HuH-7.5 (cell line): ENCODE results near the gene ZNF253.
"Not testable (repeated sequence)": the region's sequence is repeated elsewhere in the genome, so short reads cannot be mapped to it uniquely, and the experiment has no call there.

Experiments used
- DNase-seq: peaks from one replicate; pipeline ENCODE4 v3.0.0; 2011; ENCODE audit warnings: low spot score

Gene ZNF253

GRCh38 chr19:19865750-19866610, at the start of gene ZNF253:
TSS of gene ZNF253 (plus strand) at chr19:19865882. CDS start at chr19:19865997, 115 bp downstream.
- peak; percentile 94 for DNase-seq

GRCh38 chr19:19816679-19817078, 49.0 kb upstream of the ZNF253 start:
- DNase-seq: no peak

- DNase-seq: no peak
Observed at GRCh38 chr19:19817357-19817756, 48.3 kb upstream of the ZNF253 start.

- DNase-seq: no peak
Observed at GRCh38 chr19:19820774-19821320, 44.8 kb upstream of the ZNF253 start.

- peak; percentile 90 for DNase-seq
Observed at GRCh38 chr19:19821366-19821951, 44.2 kb upstream of the ZNF253 start, which contains the start of gene ZNF506. TSS of gene ZNF506 (minus strand) at chr19:19821750. CDS start at chr19:19821603, 147 bp downstream.

- DNase-seq: not testable (repeated sequence)
Observed at GRCh38 chr19:19821976-19822375, 43.7 kb upstream of the ZNF253 start.

GRCh38 chr19:19823916-19824315, 41.8 kb upstream of the ZNF253 start:
- no peak for DNase-seq

- no peak for DNase-seq
Observed at GRCh38 chr19:19826875-19827274, 38.8 kb upstream of the ZNF253 start.

- DNase-seq: no peak
Observed at GRCh38 chr19:19835560-19836038, 30.1 kb upstream of the ZNF253 start.

GRCh38 chr19:19847781-19848180, 17.9 kb upstream of the ZNF253 start:
- DNase-seq: no peak

- no peak for DNase-seq
Observed at GRCh38 chr19:19849056-19849455, 16.6 kb upstream of the ZNF253 start.

- not testable (repeated sequence) for DNase-seq
Observed at GRCh38 chr19:19851740-19852139, 13.9 kb upstream of the ZNF253 start.

- no peak for DNase-seq
Observed at GRCh38 chr19:19858751-19859150, 6.9 kb upstream of the ZNF253 start.

GRCh38 chr19:19860756-19861390, 4.8 kb upstream of the ZNF253 start:
- no peak for DNase-seq

GRCh38 chr19:19866611-19867248, 1.0 kb downstream of the ZNF253 start:
- peak; percentile 29 for DNase-seq

- not testable (repeated sequence) for DNase-seq
Observed at GRCh38 chr19:19870086-19870485, 4.4 kb downstream of the ZNF253 start.

- no peak for DNase-seq
Observed at GRCh38 chr19:19871932-19872331, 6.2 kb downstream of the ZNF253 start.

GRCh38 chr19:19873381-19873780, 7.7 kb downstream of the ZNF253 start:
- no peak for DNase-seq

- DNase-seq: no peak
Observed at GRCh38 chr19:19877724-19878123, 12.0 kb downstream of the ZNF253 start.

GRCh38 chr19:19884583-19884982, 18.9 kb downstream of the ZNF253 start:
- no peak for DNase-seq

- DNase-seq: not testable (repeated sequence)
Observed at GRCh38 chr19:19892055-19892941, 26.6 kb downstream of the ZNF253 start.
